ENCODE data around the gene TMCO1. TPM values are rescaled to one million over a fixed set of nuclear protein-coding genes. Genes with fewer than 3 reads are reported as not detected.

TMCO1 gene
- total RNA-seq, 4 donors from 2014 or later, result 29.7 to 183 (median 72.9) TPM

- peaks cover 0 to 2% (median 0%) of the 10 kb centered on the region in 3 donors for H3K36me3 ChIP-seq
- no peak overlapping the region for H3K27ac ChIP-seq
- no peaks in the 10 kb centered on the region for H3K27me3 ChIP-seq
- DNase-seq, result no peak
- H3K4me3 ChIP-seq, result no peak overlapping the region
- no peaks in the 10 kb centered on the region for H3K9me3 ChIP-seq
- peaks cover under 1 to 11% (median 5%) of the 10 kb centered on the region in 4 donors for H3K4me1 ChIP-seq
- no peak for TF ChIP-seq POLR2A (IDR thresholded peaks at IDR 0.05)
- TF ChIP-seq CTCF (IDR thresholded peaks at IDR 0.05), result no peak
These were observed 4.1 kb upstream of the TMCO1 start for GRCh38 chr1:165772739-165773138.

- TF ChIP-seq CTCF (IDR thresholded peaks at IDR 0.05) (no peak), POLR2A (IDR thresholded peaks at IDR 0.05) (no peak)
- H3K9me3 ChIP-seq, result no peaks in the 10 kb centered on the region
- peaks cover 0 to 63% (median 0%) of the 10 kb centered on the region in 3 donors for H3K36me3 ChIP-seq
- H3K27me3 ChIP-seq, result no peaks in the 10 kb centered on the region
- H3K4me3 ChIP-seq, result no peak overlapping the region
- no peak for DNase-seq
- H3K4me1 ChIP-seq, result peaks cover 4 to 30% (median 7%) of the 10 kb centered on the region in 4 donors
- no peak overlapping the region for H3K27ac ChIP-seq
These were observed 4.4 kb downstream of the TMCO1 start for GRCh38 chr1:165764277-165764676.

- DNase-seq, result no peak
- Histone ChIP-seq H3K36me3 (peaks cover 0 to 69% (median 0%) of the 10 kb centered on the region in 3 donors), H3K27ac (no peak overlapping the region), H3K9me3 (no peaks in the 10 kb centered on the region), H3K4me3 (no peak overlapping the region), H3K27me3 (no peaks in the 10 kb centered on the region), H3K4me1 (peaks cover 4 to 30% (median 7%) of the 10 kb centered on the region in 4 donors)
- TF ChIP-seq POLR2A (IDR thresholded peaks at IDR 0.05) (no peak), CTCF (IDR thresholded peaks at IDR 0.05) (no peak)
These were observed 5.2 kb downstream of the TMCO1 start for GRCh38 chr1:165763442-165763841.

GRCh38 chr1:165762725-165763124 lies 5.9 kb downstream of the TMCO1 start:
- Histone ChIP-seq H3K27me3 (no peaks in the 10 kb centered on the region), H3K9me3 (no peaks in the 10 kb centered on the region), H3K27ac (no peak overlapping the region), H3K4me3 (no peak overlapping the region), H3K4me1 (peaks cover 2 to 26% (median 5%) of the 10 kb centered on the region in 4 donors), H3K36me3 (peaks cover 0 to 74% (median 0%) of the 10 kb centered on the region in 3 donors)
- no peak for TF ChIP-seq POLR2A (IDR thresholded peaks at IDR 0.05)
- TF ChIP-seq CTCF (IDR thresholded peaks at IDR 0.05), result no peak
- DNase-seq, result no peak

- Histone ChIP-seq H3K4me1 (peaks cover 0 to 2% (median 0%) of the 10 kb centered on the region in 4 donors), H3K36me3 (peaks cover 0 to 59% (median 0%) of the 10 kb centered on the region in 3 donors), H3K27ac (no peak overlapping the region), H3K9me3 (no peaks in the 10 kb centered on the region), H3K27me3 (no peaks in the 10 kb centered on the region), H3K4me3 (no peak overlapping the region)
- TF ChIP-seq POLR2A (IDR thresholded peaks at IDR 0.05) (no peak), CTCF (IDR thresholded peaks at IDR 0.05) (no peak)
- DNase-seq, result no peak
These were observed 9.6 kb downstream of the TMCO1 start for GRCh38 chr1:165759095-165759494.

Data from Peyer's patch (tissue), 4 donors.